NK-92 (cell line): ENCODE measurements around the gene EGF.
"Not testable (repeated sequence)": the region's sequence is repeated elsewhere in the genome, so short reads cannot be mapped to it uniquely, and the experiment has no call there.

Source experiments
- DNase-seq: peaks from one replicate; lab custom pipeline; 2025; ENCODE audit not compliant: unreplicated experiment; lab: John Stamatoyannopoulos, UW

The EGF gene

GRCh38 chr4:109912706-109913595 lies at the start of gene EGF:
Gene EGF, plus strand, starts transcription at chr4:109912883. Its CDS starts 453 bp downstream, at chr4:109913336.
- no peak for DNase-seq

GRCh38 chr4:109864134-109864533 lies 48.5 kb upstream of the EGF start:
- no peak for DNase-seq

GRCh38 chr4:109870061-109870460 lies 42.6 kb upstream of the EGF start:
- no peak for DNase-seq

- no peak for DNase-seq
These were observed 40.6 kb upstream of the EGF start for GRCh38 chr4:109872065-109872464.

GRCh38 chr4:109872950-109873656 lies 39.6 kb upstream of the EGF start:
- no peak for DNase-seq

GRCh38 chr4:109873791-109874514 lies 38.7 kb upstream of the EGF start:
- no peak for DNase-seq

- no peak for DNase-seq
These were observed 37.6 kb upstream of the EGF start for GRCh38 chr4:109875106-109875505.

GRCh38 chr4:109875553-109875952 lies 37.1 kb upstream of the EGF start:
- DNase-seq = not testable (repeated sequence)

GRCh38 chr4:109876634-109877265 lies 35.9 kb upstream of the EGF start:
- no peak for DNase-seq

- DNase-seq = no peak
These were observed 35.3 kb upstream of the EGF start for GRCh38 chr4:109877400-109877799.

GRCh38 chr4:109878355-109878754 lies 34.3 kb upstream of the EGF start:
- no peak for DNase-seq

- no peak for DNase-seq
These were observed 33.6 kb upstream of the EGF start for GRCh38 chr4:109879081-109879480.

GRCh38 chr4:109879636-109880314 lies 32.9 kb upstream of the EGF start:
- DNase-seq = no peak

- no peak for DNase-seq
These were observed 26.4 kb upstream of the EGF start for GRCh38 chr4:109886303-109886702.

- DNase-seq = no peak
These were observed 25.6 kb upstream of the EGF start for GRCh38 chr4:109887071-109887470.

GRCh38 chr4:109890076-109890475 lies 22.6 kb upstream of the EGF start:
- no peak for DNase-seq

- DNase-seq = no peak
These were observed 10.0 kb upstream of the EGF start for GRCh38 chr4:109902559-109903251.

- DNase-seq = no peak
These were observed 4.0 kb upstream of the EGF start for GRCh38 chr4:109908731-109909130.

GRCh38 chr4:109910256-109910655 lies 2.4 kb upstream of the EGF start:
- no peak for DNase-seq
